Measurements from ENCODE around the gene ZP1. TPM values are rescaled to one million over a fixed set of nuclear protein-coding genes. Genes with fewer than 3 reads are reported as not detected.

ZP1 gene
- total and polyA plus RNA-seq, 2 of the 8 experiments (the other 6 are each of a cell fraction or from before 2014, with no cell fraction given) = not detected

- H3K36me3 ChIP-seq (ENCODE audit: control insufficient read depth in 2 of 4, insufficient read depth in 4 of 4, low read length in 3 of 4) = peaks cover 5 to 16% (median 6%) of the 10 kb centered on the region in 4 experiments
- FAIRE-seq (no peak), DNase-seq (ENCODE audit: low read depth in 1 of 2, low spot score in 2 of 2) (no peak)
- no peak overlapping the region for H2BK12ac ChIP-seq (ENCODE audit: low read depth, low read length)
- H2BK120ac ChIP-seq (replicated peaks; ENCODE audit: low read depth, low read length) = no peak overlapping the region
- no peak overlapping the region for H3K14ac ChIP-seq (ENCODE audit: insufficient read length)
- H4K20me1 ChIP-seq (replicated peaks in 1 of 2; ENCODE audit: control insufficient read depth in 1 of 2, insufficient read depth in 2 of 2, low read length in 2 of 2) = peaks cover 5 to 12% of the 10 kb centered on the region in 2 experiments
- no peak overlapping the region for H4K5ac ChIP-seq (ENCODE audit: insufficient read length, low read depth, low read length)
- TF ChIP-seq ASH2L (IDR thresholded peaks at IDR 0.05; ENCODE audit: low read length) (no peak), CHD2 (IDR thresholded peaks at IDR 0.05; ENCODE audit: low read length) (no peak), MAFK (IDR thresholded peaks at IDR 0.05; ENCODE audit: low read depth, low read length) (no peak), ATF2 (IDR thresholded peaks at IDR 0.05; ENCODE audit: low read length) (no peak), EP300 (IDR thresholded peaks at IDR 0.05; ENCODE audit: borderline replicate concordance in 1 of 2, low read depth in 2 of 2, low read length in 2 of 2) (no peak), KDM4A (IDR thresholded peaks at IDR 0.05; ENCODE audit: low read depth, low read length, severe bottlenecking) (no peak), HDAC6 (IDR thresholded peaks at IDR 0.05; ENCODE audit: low read depth, low read length) (no peak), SP4 (IDR thresholded peaks at IDR 0.05; ENCODE audit: low read length) (no peak), RXRA (IDR thresholded peaks at IDR 0.05; ENCODE audit: insufficient read depth, low read depth, low read length) (no peak)
- no peak overlapping the region for H2BK20ac ChIP-seq (ENCODE audit: low read length)
- H4K91ac ChIP-seq (replicated peaks; ENCODE audit: insufficient read length, low read length) = no peak overlapping the region
- H3K27ac ChIP-seq (ENCODE audit: low read depth, low read length) = no peak overlapping the region
- WGBS, 2 experiments (ENCODE audit: extremely low coverage in 1 of 2, insufficient coverage in 1 of 2, insufficient read length in 1 of 2, insufficient replicate concordance in 2 of 2, low coverage in 1 of 2, low lambda C conversion rate in 2 of 2, missing lambda C conversion rate in 1 of 2) = 84% methylated on average over 6 of the region's 8 CpGs; no CpG with 5 or more reads in 1 of the 2 experiments
- no peak overlapping the region for H2BK15ac ChIP-seq (ENCODE audit: low read length)
- no peak overlapping the region for H3K4me3 ChIP-seq (ENCODE audit: extremely low read depth in 1 of 4, insufficient read depth in 2 of 4, low read depth in 3 of 4, low read length in 4 of 4)
- H3K79me1 ChIP-seq (ENCODE audit: low read depth, low read length) = no peaks in the 10 kb centered on the region
- H3K4ac ChIP-seq (replicated peaks; ENCODE audit: insufficient read length, low read depth, low read length) = no peak overlapping the region
- H3K23ac ChIP-seq (ENCODE audit: insufficient read length) = no peak overlapping the region
- no peaks in the 10 kb centered on the region for H3K79me2 ChIP-seq (ENCODE audit: control insufficient read depth in 1 of 2, insufficient read depth in 2 of 2, low read length in 2 of 2)
- H4K8ac ChIP-seq (ENCODE audit: extremely low read depth, insufficient read depth, low read length) = no peak overlapping the region
- peaks cover 0 to 9% of the 10 kb centered on the region in 2 experiments; a peak in 1 of 4 replicates for H3K9me3 ChIP-seq (ENCODE audit: insufficient read depth in 2 of 2, low read depth in 1 of 2, low read length in 1 of 2)
- no peak overlapping the region for H2AK5ac ChIP-seq (ENCODE audit: low read depth, low read length)
- no peak overlapping the region for H2BK5ac ChIP-seq (ENCODE audit: low read depth, low read length)
- no peak overlapping the region for H3K4me2 ChIP-seq (ENCODE audit: insufficient read depth in 1 of 2, low read depth in 2 of 2, low read length in 2 of 2)
- H3K56ac ChIP-seq (replicated peaks; ENCODE audit: insufficient read length, low read depth, low read length) = no peak overlapping the region
- no peak overlapping the region for H2AFZ ChIP-seq (ENCODE audit: low read length)
- H3K23me2 ChIP-seq (ENCODE audit: low read depth, low read length) = no peaks in the 10 kb centered on the region; the same call in 1 of the 2 replicates
- ChIA-PET POLR2A (ENCODE audit: partially characterized antibody) (interaction anchor here (1.0 to 7.5 kb wide), 4 partner anchors 11 to 59 kb away, joined by 3 to 54 read pairs (median 5); partner anchors contain the start of genes CCDC86, TMEM109 and ZP1), CTCF (ENCODE audit: partially characterized antibody) (interaction anchor here (0.5 to 5.1 kb wide), 9 partner anchors 9 to 94 kb away, joined by 3 to 22 read pairs (median 3); no protein-coding TSS in a partner anchor)
- peaks cover 0 to 5% (median 0%) of the 10 kb centered on the region in 4 experiments; a peak in 2 of 7 replicates for H3K4me1 ChIP-seq (replicated peaks in 1 of 4; ENCODE audit: control insufficient read depth in 3 of 4, insufficient read depth in 4 of 4, low read length in 3 of 4)
- no peak overlapping the region for H3K18ac ChIP-seq (ENCODE audit: extremely low read depth, low read length)
- H3K27me3 ChIP-seq (replicated peaks in 1 of 4; ENCODE audit: control insufficient read depth in 3 of 4, extremely low read depth in 1 of 4, insufficient read depth in 3 of 4, low read length in 3 of 4) = peaks cover 3 to 26% (median 16%) of the 10 kb centered on the region in 4 experiments; a peak in 6 of 7 replicates
- H3K9ac ChIP-seq (replicated peaks in 1 of 4; ENCODE audit: extremely low read depth in 1 of 4, low read depth in 3 of 4, low read length in 3 of 4) = no peak overlapping the region
These were observed 12.3 kb upstream of the ZP1 start for GRCh38 chr11:60854847-60855725.
